ENCODE data around the gene BTG1. TPM values are rescaled to one million over a fixed set of nuclear protein-coding genes. Genes with fewer than 3 reads are reported as not detected.

BTG1 gene
- total RNA-seq, 1 donor from 2014 or later = 45.1 TPM

GRCh38 chr12:92111256-92111655 is 34.4 kb downstream of the BTG1 start:
- peaks cover 50% of the 10 kb centered on the region for H3K4me1 Mint-ChIP-seq
- H3K36me3 Mint-ChIP-seq = no peaks in the 10 kb centered on the region

GRCh38 chr12:92110083-92110640 is 35.5 kb downstream of the BTG1 start:
- no peak for TF ChIP-seq EZH2phosphoT487 (IDR thresholded peaks at IDR 0.05)
- DNase-seq (ENCODE audit: low spot score) = no peak
- no peak overlapping the region for H3K4me3 Mint-ChIP-seq
- H3K36me3 Mint-ChIP-seq = no peaks in the 10 kb centered on the region
- Histone ChIP-seq H3K9ac (no peak overlapping the region), H3K36me3 (no peaks in the 10 kb centered on the region), H3F3A (ENCODE audit: low read depth) (peaks cover 28% of the 10 kb centered on the region), H3K4me2 (peak overlapping the region; percentile 7), H3K4me1 (peaks cover 46% of the 10 kb centered on the region), H4K20me1 (ENCODE audit: low read depth) (peaks cover 24% of the 10 kb centered on the region), H3K4me3 (no peak overlapping the region), H3K27ac (peak overlapping the region; percentile 27), H3K27me3 (no peaks in the 10 kb centered on the region), H3K79me2 (ENCODE audit: low read depth) (peaks cover 70% of the 10 kb centered on the region), H3K9me3 (ENCODE audit: low read depth) (no peaks in the 10 kb centered on the region), H2AFZ (replicated peaks) (no peak overlapping the region)
- H3K27ac Mint-ChIP-seq = no peak overlapping the region
- H3K27me3 Mint-ChIP-seq (ENCODE audit: insufficient read depth, low read depth) = no peaks in the 10 kb centered on the region
- peaks cover 60% of the 10 kb centered on the region for H3K4me1 Mint-ChIP-seq
- H3K9me3 Mint-ChIP-seq = peaks cover 3% of the 10 kb centered on the region

More at GRCh38 chr12:92111256-92111655, 34.4 kb downstream of the BTG1 start:
- no peak for DNase-seq (ENCODE audit: low spot score)
- Histone ChIP-seq H2AFZ (replicated peaks) (no peak overlapping the region), H3F3A (ENCODE audit: low read depth) (peaks cover 28% of the 10 kb centered on the region), H4K20me1 (ENCODE audit: low read depth) (peaks cover 24% of the 10 kb centered on the region), H3K27me3 (no peaks in the 10 kb centered on the region), H3K9me3 (ENCODE audit: low read depth) (no peaks in the 10 kb centered on the region), H3K9ac (no peak overlapping the region), H3K79me2 (ENCODE audit: low read depth) (peaks cover 62% of the 10 kb centered on the region), H3K4me3 (no peak overlapping the region), H3K4me2 (no peak overlapping the region), H3K4me1 (peaks cover 46% of the 10 kb centered on the region), H3K36me3 (no peaks in the 10 kb centered on the region), H3K27ac (no peak overlapping the region)
- H3K9me3 Mint-ChIP-seq = peaks cover 3% of the 10 kb centered on the region
- H3K27ac Mint-ChIP-seq = no peak overlapping the region
- H3K4me3 Mint-ChIP-seq = no peak overlapping the region
- no peaks in the 10 kb centered on the region for H3K27me3 Mint-ChIP-seq (ENCODE audit: insufficient read depth, low read depth)
- TF ChIP-seq EZH2phosphoT487 (IDR thresholded peaks at IDR 0.05) (no peak), CTCF (IDR thresholded peaks at IDR 0.05) (no peak), EZH2 (IDR thresholded peaks at IDR 0.05) (no peak)

GRCh38 chr12:92109613-92110012 is 36.0 kb downstream of the BTG1 start:
- H3K36me3 ChIP-seq = no peaks in the 10 kb centered on the region
- H3K4me1 Mint-ChIP-seq = peaks cover 60% of the 10 kb centered on the region
- H4K20me1 ChIP-seq (ENCODE audit: low read depth) = peaks cover 24% of the 10 kb centered on the region
- peaks cover 46% of the 10 kb centered on the region for H3K4me1 ChIP-seq
- no peak for TF ChIP-seq EZH2 (IDR thresholded peaks at IDR 0.05)
- TF ChIP-seq CTCF (IDR thresholded peaks at IDR 0.05) = no peak
- no peak for TF ChIP-seq EZH2phosphoT487 (IDR thresholded peaks at IDR 0.05)
- H3K36me3 Mint-ChIP-seq = no peaks in the 10 kb centered on the region
- H3K27me3 Mint-ChIP-seq (ENCODE audit: insufficient read depth, low read depth) = no peaks in the 10 kb centered on the region
- H3K4me2 ChIP-seq = peak overlapping the region; percentile 7
- no peak overlapping the region for H3K27ac Mint-ChIP-seq
- no peak overlapping the region for H2AFZ ChIP-seq (replicated peaks)
- peaks cover 28% of the 10 kb centered on the region for H3F3A ChIP-seq (ENCODE audit: low read depth)
- H3K27ac ChIP-seq = peak overlapping the region; percentile 27
- H3K79me2 ChIP-seq (ENCODE audit: low read depth) = peaks cover 73% of the 10 kb centered on the region
- no peaks in the 10 kb centered on the region for H3K9me3 ChIP-seq (ENCODE audit: low read depth)
- H3K9me3 Mint-ChIP-seq = peaks cover 3% of the 10 kb centered on the region
- no peak overlapping the region for H3K4me3 ChIP-seq
- H3K27me3 ChIP-seq = no peaks in the 10 kb centered on the region
- DNase-seq (ENCODE audit: low spot score) = no peak
- H3K4me3 Mint-ChIP-seq = no peak overlapping the region
- no peak overlapping the region for H3K9ac ChIP-seq

- no peaks in the 10 kb centered on the region for H3K9me3 ChIP-seq (ENCODE audit: low read depth)
- Mint-ChIP-seq H3K27me3 (ENCODE audit: insufficient read depth, low read depth) (no peaks in the 10 kb centered on the region), H3K4me3 (peak overlapping the region; percentile 28), H3K36me3 (no peaks in the 10 kb centered on the region), H3K4me1 (peaks cover 60% of the 10 kb centered on the region), H3K27ac (peak overlapping the region; percentile 82), H3K9me3 (peaks cover 3% of the 10 kb centered on the region)
- H3K4me2 ChIP-seq = peak overlapping the region; percentile 53
- DNase-seq (ENCODE audit: low spot score) = peak; percentile 59
- no peaks in the 10 kb centered on the region for H3K36me3 ChIP-seq
- H2AFZ ChIP-seq (replicated peaks) = no peak overlapping the region
- H3K27me3 ChIP-seq = no peaks in the 10 kb centered on the region
- peaks cover 24% of the 10 kb centered on the region for H4K20me1 ChIP-seq (ENCODE audit: low read depth)
- H3K9ac ChIP-seq = no peak overlapping the region
- peak overlapping the region; percentile 1 for H3K4me3 ChIP-seq
- H3K4me1 ChIP-seq = peaks cover 46% of the 10 kb centered on the region
- H3F3A ChIP-seq (ENCODE audit: low read depth) = peaks cover 28% of the 10 kb centered on the region
- no peak for TF ChIP-seq EZH2phosphoT487 (IDR thresholded peaks at IDR 0.05)
- TF ChIP-seq EZH2 (IDR thresholded peaks at IDR 0.05) = no peak
- H3K79me2 ChIP-seq (ENCODE audit: low read depth) = peaks cover 73% of the 10 kb centered on the region
- H3K27ac ChIP-seq = peak overlapping the region; percentile 63
Measured at GRCh38 chr12:92108651-92109050, 37.0 kb downstream of the BTG1 start.
